AG04449 (cell line): ENCODE results near the gene JCAD.
A peak's percentile ranks its signal among the peaks of the same experiment; 100 is the strongest.
"Not testable (repeated sequence)": the region's sequence is repeated elsewhere in the genome, so short reads cannot be mapped to it uniquely, and the experiment has no call there.

ENCODE experiments used
- CTCF ChIA-PET: fragments of 350-600 bp; formaldehyde crosslinking; extraction: SDS; loops from one replicate; lab custom pipeline; 2021; ENCODE audit warnings: antibody characterized with exemption; lab: Yijun Ruan, JAX
- POLR2A ChIA-PET: fragments of 400-600, 350-600 bp; formaldehyde crosslinking; extraction: SDS; loops from one replicate; lab custom pipeline; 2020; ENCODE audit warnings: antibody characterized with exemption, inconsistent platforms; lab: Yijun Ruan, JAX
- DNase-seq: peaks from one replicate; pipeline ENCODE4 v3.0.0-alpha.2; 2010; ENCODE audit warnings: low read depth, low spot score
- H3K4me3 ChIP-seq: 2 replicates; pipeline ENCODE4 v1.5.1; 2011; ENCODE audit warnings: low read depth, mild to moderate bottlenecking, control low read depth, low read length
- CTCF ChIP-seq: IDR thresholded peaks from one replicate; pipeline ENCODE4 v1.5.1; 2011; ENCODE audit warnings: mild to moderate bottlenecking, moderate library complexity, low read length, control low read depth, inconsistent platforms; ENCODE audit not compliant: insufficient read depth; ENCODE audit errors: missing control alignments

The JCAD gene

DNA sequence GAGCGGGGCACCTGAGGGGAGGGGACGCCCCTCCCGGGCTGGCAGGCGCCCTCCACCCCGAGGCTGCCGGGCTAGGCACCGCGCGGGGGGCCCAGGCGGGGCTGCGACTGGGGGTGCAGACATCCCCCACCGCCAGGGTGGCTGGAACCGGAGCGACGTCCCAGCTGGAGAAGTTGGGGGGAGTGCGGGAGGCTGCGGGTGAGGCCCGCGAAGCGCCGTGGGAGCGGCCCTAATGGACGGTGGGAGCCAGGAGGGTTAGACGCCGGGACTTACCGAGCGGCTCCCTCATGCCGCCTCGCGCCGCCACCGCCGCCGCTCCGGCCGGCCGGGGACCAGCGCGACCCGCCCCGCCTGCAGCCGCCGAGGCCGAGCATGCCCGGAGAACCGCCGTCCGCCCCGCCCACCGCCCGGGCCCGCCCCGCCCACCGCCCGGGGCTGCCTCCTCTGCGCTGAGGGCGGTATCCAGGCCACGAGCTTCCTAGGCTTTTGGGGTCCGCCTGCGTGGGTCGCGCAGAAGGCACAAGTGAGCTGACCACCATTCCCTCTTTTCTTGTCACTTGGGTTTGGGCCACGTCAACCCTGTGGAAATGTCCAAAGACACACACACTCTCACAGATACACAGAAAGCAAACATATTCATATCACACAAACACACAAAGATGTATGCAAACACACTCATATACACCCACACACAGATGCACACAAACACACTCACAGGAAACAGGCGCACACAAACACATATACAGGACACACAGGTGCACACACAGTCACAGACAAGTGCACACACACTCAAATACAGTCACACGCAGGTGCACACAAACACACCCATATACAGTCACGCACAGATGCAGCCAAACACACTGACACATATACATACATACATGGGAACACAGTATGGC is at the start of gene JCAD:
Gene JCAD, minus strand, starts transcription at position 378 of the 899 bp plus-strand sequence. CDS start 11,774 bp downstream, outside the sequence.
- peak within 1 kb of the TSS; percentile 83 for H3K4me3 ChIP-seq
- no peak for DNase-seq
- ChIA-PET POLR2A (interaction anchor here (1.4 to 3.0 kb wide), 3 partner anchors 113 to 123 kb away, joined by 5 to 11 read pairs (median 8); no protein-coding TSS in a partner anchor), CTCF (interaction anchor here (0.6 to 1.0 kb wide), 2 partner anchors 44 to 182 kb away, joined by 3 read pairs; no protein-coding TSS in a partner anchor)
- no peak for TF ChIP-seq CTCF

DNA sequence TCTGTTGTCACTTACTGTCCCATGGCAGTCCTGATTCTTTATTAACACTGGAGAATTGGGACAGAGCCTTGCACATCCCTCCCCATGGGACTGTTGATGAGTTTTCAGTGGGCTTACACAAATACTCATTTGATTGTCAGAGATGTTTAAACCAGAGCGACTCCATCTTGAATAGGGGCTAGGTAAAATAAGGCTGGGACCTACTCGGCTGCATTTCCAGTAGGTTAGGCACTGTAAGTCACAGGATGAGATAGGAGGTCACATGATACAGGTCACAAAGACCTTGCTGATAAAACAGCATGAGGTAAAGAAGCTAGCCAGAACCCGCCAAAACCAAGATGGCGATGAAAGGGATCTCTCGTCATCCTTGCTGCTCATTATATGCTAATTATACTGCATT is 47.6 kb upstream of the JCAD start:
- ChIA-PET POLR2A (no interaction called here), CTCF (no interaction called here)
- no peak for DNase-seq
- no peak for TF ChIP-seq CTCF
- H3K4me3 ChIP-seq = no peak overlapping the region

- no peak for TF ChIP-seq CTCF
- POLR2A ChIA-PET = no interaction called here
- H3K4me3 ChIP-seq = no peak overlapping the region
- CTCF ChIA-PET = interaction anchor here (1.4 kb wide), 1 partner anchor 11 kb away, joined by 5 read pairs; no protein-coding TSS in a partner anchor
- DNase-seq = no peak
Observed at GRCh38 chr10:30103595-30104320, 44.4 kb upstream of the JCAD start.

- CTCF ChIA-PET, H3K4me3 ChIP-seq, POLR2A ChIA-PET, DNase-seq: not testable (repeated sequence)
Observed at GRCh38 chr10:30099706-30100105, 40.3 kb upstream of the JCAD start.

GRCh38 chr10:30099101-30099500 is 39.7 kb upstream of the JCAD start:
- CTCF ChIA-PET = interaction anchor here (1.5 kb wide), 1 partner anchor 143 kb away, joined by 5 read pairs; no protein-coding TSS in a partner anchor
- DNase-seq = no peak
- no peak for TF ChIP-seq CTCF
- POLR2A ChIA-PET = interaction anchor here (1.0 to 1.2 kb wide), 2 partner anchors 12 to 83 kb away, joined by 3 to 6 read pairs; no protein-coding TSS in a partner anchor
- no peak overlapping the region for H3K4me3 ChIP-seq

DNA sequence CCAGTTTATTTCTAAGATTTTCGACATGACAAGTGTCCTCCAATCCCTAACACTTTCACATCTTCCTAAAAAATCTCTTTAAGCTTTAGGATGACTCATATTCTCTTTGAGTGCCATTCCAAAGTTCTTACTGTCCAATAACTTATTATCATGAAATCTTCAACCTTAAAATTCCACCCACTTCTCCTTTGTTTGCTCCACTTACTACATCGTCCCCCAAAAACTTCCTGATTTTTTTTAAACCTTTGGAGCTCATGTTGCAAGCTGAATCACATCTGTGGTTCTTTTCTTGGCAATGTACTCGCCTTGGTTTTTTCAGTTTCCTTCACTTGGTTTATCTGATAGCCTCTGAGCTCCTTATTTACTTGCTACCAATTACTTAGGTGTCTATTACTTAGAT is 39.2 kb upstream of the JCAD start:
- CTCF ChIA-PET = interaction anchor here (1.5 kb wide), 1 partner anchor 143 kb away, joined by 5 read pairs; no protein-coding TSS in a partner anchor
- POLR2A ChIA-PET = interaction anchor here (1.0 to 1.2 kb wide), 2 partner anchors 13 to 83 kb away, joined by 3 to 6 read pairs; no protein-coding TSS in a partner anchor
- peak; percentile 49 for DNase-seq
- H3K4me3 ChIP-seq = no peak overlapping the region
- no peak for TF ChIP-seq CTCF
